PC-9 (cell line): ENCODE measurements around the gene PLS3. TPM values are rescaled to one million over a fixed set of nuclear protein-coding genes. Genes with fewer than 3 reads are reported as not detected.

Experiments used
- Bru-seq: library from RNA; stranded (reverse); fragments of 400-500 nt; gene quantifications from one replicate; lab custom pipeline; 2021; lab: Mats Ljungman, UMichigan
- BruChase-seq, 2 experiments: library from RNA; stranded (reverse); fragments of 400-500 nt; gene quantifications; one replicate each; lab custom pipeline; 2021; lab: Mats Ljungman, UMichigan
- BruUV-seq: library from RNA; stranded (reverse); fragments of 400-500 nt; replicated peaks from 2 replicates; lab custom pipeline; 2021; lab: Mats Ljungman, UMichigan
- CTCF ChIA-PET: fragments of 300-600 bp; sonication (Branson Sonifier 250); formaldehyde crosslinking; loops from one replicate; lab custom pipeline; 2022; ENCODE audit warnings: antibody characterized with exemption; lab: Charles Lee
- POLR2A ChIA-PET: fragments of 300-600 bp; sonication (Branson Sonifier 250); formaldehyde crosslinking; loops from one replicate; lab custom pipeline; 2022; ENCODE audit warnings: antibody characterized with exemption; ENCODE audit not compliant: unreplicated experiment; lab: Charles Lee
- DNase-seq, 2 experiments: peaks; one replicate each; pipeline versions ENCODE4 v3.0.0 to v3.0.0-alpha.2; 2015 to 2022; ENCODE audit warnings: mixed read lengths in 1 of 2
- H2AFZ ChIP-seq: fragments of 200-600 bp; sonication (generic); 2 replicates; pipeline ENCODE4 v1.8.1; 2017; ENCODE audit warnings: antibody characterized with exemption
- H3F3A ChIP-seq: fragments of 200-600 bp; sonication (generic); 2 replicates; pipeline ENCODE4 v1.8.1; 2017; ENCODE audit warnings: antibody characterized with exemption, mild to moderate bottlenecking, low read depth; ENCODE audit not compliant: insufficient read depth
- H3K27ac ChIP-seq: fragments of 200-600 bp; sonication (generic); 2 replicates; pipeline ENCODE4 v1.6.1; 2016; ENCODE audit warnings: mixed run types
- H3K27me3 ChIP-seq: fragments of 200-600 bp; sonication (generic); 2 replicates; pipeline ENCODE4 v1.6.1; 2016; ENCODE audit warnings: low read depth, mixed run types; ENCODE audit not compliant: insufficient read depth
- H3K36me3 ChIP-seq: fragments of 200-600 bp; sonication (generic); 2 replicates; pipeline ENCODE4 v1.6.1; 2016; ENCODE audit warnings: low read depth, mixed run types
- H3K4me1 ChIP-seq: fragments of 200-600 bp; sonication (generic); replicated peaks from 2 replicates; pipeline ENCODE4 v1.6.1; 2016; ENCODE audit warnings: mixed run types; ENCODE audit not compliant: insufficient read depth
- H3K4me2 ChIP-seq: fragments of 200-600 bp; sonication (generic); 2 replicates; pipeline ENCODE4 v1.6.1; 2017; ENCODE audit warnings: mixed run types
- H3K4me3 ChIP-seq: fragments of 200-600 bp; sonication (generic); 2 replicates; pipeline ENCODE4 v1.6.1; 2016; ENCODE audit warnings: mixed run types
- H3K79me2 ChIP-seq: fragments of 200-600 bp; sonication (generic); 2 replicates; pipeline ENCODE4 v1.6.1; 2017; ENCODE audit warnings: low read depth, mixed run types
- H3K9me2 ChIP-seq: fragments of 200-600 bp; sonication (generic); 2 replicates; pipeline ENCODE4 v1.8.1; 2017; ENCODE audit warnings: mild to moderate bottlenecking; ENCODE audit not compliant: insufficient read depth
- H3K9me3 ChIP-seq: fragments of 200-600 bp; sonication (generic); 2 replicates; pipeline ENCODE4 v1.8.1; 2016; ENCODE audit warnings: low read depth; ENCODE audit not compliant: insufficient read depth
- H4K20me1 ChIP-seq: fragments of 200-600 bp; sonication (generic); 2 replicates; pipeline ENCODE4 v1.8.1; 2017; ENCODE audit not compliant: insufficient read depth
- EZH2 ChIP-seq: fragments of 200-600 bp; sonication (generic); IDR thresholded peaks from 2 replicates; pipeline ENCODE4 v1.8.0; 2017; ENCODE audit warnings: antibody characterized with exemption, low read depth
- intact Hi-C: fragments of 100-400 bp; cut with micrococcal nuclease; formaldehyde crosslinking; loops from one replicate; pipeline ENCODE4 v1.10.0; 2022; ENCODE audit not compliant: unreplicated experiment
- long read RNA-seq: library from polyadenylated mRNA; stranded (forward); transcript quantifications from one replicate; pipeline ENCODE4 v2.0.0, GENCODE V29; 2022
- total RNA-seq: library from RNA; stranded (reverse); gene quantifications from 2 replicates; pipeline ENCODE4 v1.2.3, GENCODE V29; 2021
- TF ChIP-seq, protein P1 (sequence below): fragments of 200-600 bp; sonication (generic); conservative IDR thresholded peaks from 2 replicates; pipeline ENCODE4 v1.6.1; 2017; ENCODE audit warnings: mixed run types, antibody characterized with exemption, mild to moderate bottlenecking, moderate library complexity

PLS3 gene
- total RNA-seq (221 and 257 TPM in 2 replicates), Bru-seq, nascent RNA (percentile 96 among the genes with signal in this experiment), BruChase-seq, experiment 1, labeled RNA remaining after a 2-hour chase (percentile 95 among the genes with signal in this experiment), BruChase-seq, experiment 2, labeled RNA remaining after a 6-hour chase (percentile 95 among the genes with signal in this experiment)
- long read RNA-seq, transcript PLS3-209 (16 exons, 3,037 nt), result minor isoform, 115 of 753 reads
- long read RNA-seq, transcript PLS3-202 (16 exons, 3,280 nt), result major isoform, 580 of 753 reads
- long read RNA-seq, partial matches to known transcripts, result 29 of 753 reads
- long read RNA-seq, other reads (novel, unspliced or antisense), result 28 of 753 reads

DNA sequence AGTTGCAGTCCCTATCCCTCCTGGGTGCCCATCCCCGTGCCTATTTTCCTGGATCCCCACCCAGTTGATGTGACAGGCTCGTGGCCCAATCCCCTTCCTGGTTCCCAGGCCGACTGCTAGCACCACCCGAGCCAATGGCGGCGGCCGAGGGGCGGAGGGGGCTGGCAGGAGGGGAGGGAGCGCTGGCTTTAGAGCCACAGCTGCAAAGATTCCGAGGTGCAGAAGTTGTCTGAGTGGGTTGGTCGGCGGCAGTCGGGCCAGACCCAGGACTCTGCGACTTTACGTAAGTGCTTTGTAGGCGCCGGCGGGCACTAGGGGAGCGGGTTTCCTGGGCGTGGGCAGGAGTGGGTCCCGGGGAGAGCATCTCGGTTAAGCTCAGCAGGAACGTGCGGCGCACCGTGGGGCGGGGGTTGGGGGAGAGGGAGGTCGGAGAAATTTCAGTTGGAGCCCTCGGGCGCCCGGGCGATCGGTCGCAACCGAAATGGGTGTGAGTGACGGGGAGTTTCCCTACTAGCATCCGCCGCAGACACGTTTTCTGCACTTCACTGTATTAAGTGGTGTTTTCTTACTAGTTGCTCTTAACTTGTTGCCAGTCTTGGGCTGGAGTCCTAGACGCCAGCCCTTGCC is at the start of gene PLS3:
TSS of gene PLS3 (plus strand) at position 197 of the 627 bp plus-strand sequence. CDS start 49,077 bp downstream, outside the sequence.
- ChIA-PET CTCF (interaction anchor here (1.1 kb wide), 1 partner anchor 41 kb away, joined by 3 read pairs; no protein-coding TSS in a partner anchor), POLR2A (interaction anchor here (0.5 to 0.7 kb wide), 3 partner anchors 44 to 88 kb away, joined by 4 to 6 read pairs (median 5); no protein-coding TSS in a partner anchor)
- H3K79me2 ChIP-seq, result peaks cover 45% of the 10 kb centered on the region
- no peaks in the 10 kb centered on the region for H3K9me3 ChIP-seq
- peak within 1 kb of the TSS; percentile 85 for H3K4me3 ChIP-seq
- no peak for TF ChIP-seq EZH2
- TF ChIP-seq, protein P1, sequence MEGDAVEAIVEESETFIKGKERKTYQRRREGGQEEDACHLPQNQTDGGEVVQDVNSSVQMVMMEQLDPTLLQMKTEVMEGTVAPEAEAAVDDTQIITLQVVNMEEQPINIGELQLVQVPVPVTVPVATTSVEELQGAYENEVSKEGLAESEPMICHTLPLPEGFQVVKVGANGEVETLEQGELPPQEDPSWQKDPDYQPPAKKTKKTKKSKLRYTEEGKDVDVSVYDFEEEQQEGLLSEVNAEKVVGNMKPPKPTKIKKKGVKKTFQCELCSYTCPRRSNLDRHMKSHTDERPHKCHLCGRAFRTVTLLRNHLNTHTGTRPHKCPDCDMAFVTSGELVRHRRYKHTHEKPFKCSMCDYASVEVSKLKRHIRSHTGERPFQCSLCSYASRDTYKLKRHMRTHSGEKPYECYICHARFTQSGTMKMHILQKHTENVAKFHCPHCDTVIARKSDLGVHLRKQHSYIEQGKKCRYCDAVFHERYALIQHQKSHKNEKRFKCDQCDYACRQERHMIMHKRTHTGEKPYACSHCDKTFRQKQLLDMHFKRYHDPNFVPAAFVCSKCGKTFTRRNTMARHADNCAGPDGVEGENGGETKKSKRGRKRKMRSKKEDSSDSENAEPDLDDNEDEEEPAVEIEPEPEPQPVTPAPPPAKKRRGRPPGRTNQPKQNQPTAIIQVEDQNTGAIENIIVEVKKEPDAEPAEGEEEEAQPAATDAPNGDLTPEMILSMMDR, result no peak; the same call in 1 of the 2 replicates
- H3F3A ChIP-seq, result peaks cover 40% of the 10 kb centered on the region
- TSS peak; percentile 62 for BruUV-seq
- peak within 1 kb of the TSS; percentile 96 for H3K27ac ChIP-seq
- H3K4me1 ChIP-seq, result peaks cover 40% of the 10 kb centered on the region
- no peaks in the 10 kb centered on the region for H4K20me1 ChIP-seq
- H3K36me3 ChIP-seq, result no peaks in the 10 kb centered on the region
- no peaks in the 10 kb centered on the region for H3K9me2 ChIP-seq
- peak within 1 kb of the TSS; percentile 65 for H2AFZ ChIP-seq
- peak; percentile 71 to 87 for DNase-seq
- intact Hi-C loops, result loop anchor here (1.0 to 2.0 kb wide), 7 partner anchors 46 to 334 kb away; no protein-coding TSS in a partner anchor
- no peaks in the 10 kb centered on the region for H3K27me3 ChIP-seq
- peak within 1 kb of the TSS; percentile 85 for H3K4me2 ChIP-seq

- Histone ChIP-seq H3K9me2 (no peaks in the 10 kb centered on the region), H3K79me2 (no peaks in the 10 kb centered on the region), H3K4me2 (no peak overlapping the region), H3K4me1 (no peaks in the 10 kb centered on the region), H3K4me3 (no peak overlapping the region), H3K36me3 (no peaks in the 10 kb centered on the region), H2AFZ (no peak overlapping the region), H3F3A (no peaks in the 10 kb centered on the region), H3K9me3 (no peaks in the 10 kb centered on the region), H4K20me1 (no peaks in the 10 kb centered on the region), H3K27me3 (no peaks in the 10 kb centered on the region), H3K27ac (no peak overlapping the region)
- no TSS peak for BruUV-seq
- ChIA-PET POLR2A (no interaction called here), CTCF (no interaction called here)
- TF ChIP-seq, protein P1, result no peak
- TF ChIP-seq EZH2, result no peak
- DNase-seq, result no peak
- intact Hi-C loops, result no loop called here
Measured at GRCh38 chrX:115518113-115518512, 42.9 kb upstream of the PLS3 start.

- Histone ChIP-seq H3K27me3 (no peaks in the 10 kb centered on the region), H3K4me2 (no peak overlapping the region), H3F3A (no peaks in the 10 kb centered on the region), H4K20me1 (no peaks in the 10 kb centered on the region), H3K4me3 (no peak overlapping the region), H2AFZ (no peak overlapping the region), H3K27ac (no peak overlapping the region), H3K4me1 (no peaks in the 10 kb centered on the region), H3K9me3 (no peaks in the 10 kb centered on the region), H3K36me3 (no peaks in the 10 kb centered on the region), H3K79me2 (no peaks in the 10 kb centered on the region), H3K9me2 (no peaks in the 10 kb centered on the region)
- TF ChIP-seq, protein P1, result no peak
- no peak for TF ChIP-seq EZH2
- no TSS peak for BruUV-seq
- ChIA-PET POLR2A (no interaction called here), CTCF (no interaction called here)
- no peak for DNase-seq
- intact Hi-C loops, result no loop called here
Measured at GRCh38 chrX:115521741-115522140, 39.2 kb upstream of the PLS3 start.
